PFSK-1 (cell line): ENCODE measurements around the gene EFCAB8.

ENCODE experiments used
- FOXP2 ChIP-seq: optimal IDR thresholded peaks from 2 replicates; pipeline ENCODE3; 2011; ENCODE audit warnings: borderline replicate concordance, control low read depth, inconsistent platforms; ENCODE audit not compliant: insufficient read depth; ENCODE audit errors: extremely low read length, extremely low read depth
- POLR2AphosphoS5 ChIP-seq: IDR thresholded peaks from 2 replicates; pipeline ENCODE4 v1.6.1; 2012; ENCODE audit warnings: low read depth, mild to moderate bottlenecking, control low read depth, low read length, moderate library complexity
- SIN3A ChIP-seq: IDR thresholded peaks from 2 replicates; pipeline ENCODE4 v1.6.1; 2012; ENCODE audit warnings: mild to moderate bottlenecking, low read length, moderate library complexity, borderline replicate concordance; ENCODE audit not compliant: insufficient read depth
- TAF1 ChIP-seq: IDR thresholded peaks from 2 replicates; pipeline ENCODE4 v1.6.1; 2012; ENCODE audit warnings: low read length, control low read depth, borderline replicate concordance; ENCODE audit not compliant: insufficient read depth
- TF ChIP-seq, protein P1 (sequence below), 2 experiments: IDR thresholded peaks; 2 replicates each; pipeline versions ENCODE4 v1.6.1 to v1.8.0; 2011 to 2012; ENCODE audit warnings: low read depth in 2 of 2, low read length in 2 of 2, control low read depth in 1 of 2, inconsistent platforms in 1 of 2, mild to moderate bottlenecking in 1 of 2, moderate library complexity in 1 of 2; ENCODE audit not compliant: insufficient read depth in 1 of 2

EFCAB8 gene

DNA sequence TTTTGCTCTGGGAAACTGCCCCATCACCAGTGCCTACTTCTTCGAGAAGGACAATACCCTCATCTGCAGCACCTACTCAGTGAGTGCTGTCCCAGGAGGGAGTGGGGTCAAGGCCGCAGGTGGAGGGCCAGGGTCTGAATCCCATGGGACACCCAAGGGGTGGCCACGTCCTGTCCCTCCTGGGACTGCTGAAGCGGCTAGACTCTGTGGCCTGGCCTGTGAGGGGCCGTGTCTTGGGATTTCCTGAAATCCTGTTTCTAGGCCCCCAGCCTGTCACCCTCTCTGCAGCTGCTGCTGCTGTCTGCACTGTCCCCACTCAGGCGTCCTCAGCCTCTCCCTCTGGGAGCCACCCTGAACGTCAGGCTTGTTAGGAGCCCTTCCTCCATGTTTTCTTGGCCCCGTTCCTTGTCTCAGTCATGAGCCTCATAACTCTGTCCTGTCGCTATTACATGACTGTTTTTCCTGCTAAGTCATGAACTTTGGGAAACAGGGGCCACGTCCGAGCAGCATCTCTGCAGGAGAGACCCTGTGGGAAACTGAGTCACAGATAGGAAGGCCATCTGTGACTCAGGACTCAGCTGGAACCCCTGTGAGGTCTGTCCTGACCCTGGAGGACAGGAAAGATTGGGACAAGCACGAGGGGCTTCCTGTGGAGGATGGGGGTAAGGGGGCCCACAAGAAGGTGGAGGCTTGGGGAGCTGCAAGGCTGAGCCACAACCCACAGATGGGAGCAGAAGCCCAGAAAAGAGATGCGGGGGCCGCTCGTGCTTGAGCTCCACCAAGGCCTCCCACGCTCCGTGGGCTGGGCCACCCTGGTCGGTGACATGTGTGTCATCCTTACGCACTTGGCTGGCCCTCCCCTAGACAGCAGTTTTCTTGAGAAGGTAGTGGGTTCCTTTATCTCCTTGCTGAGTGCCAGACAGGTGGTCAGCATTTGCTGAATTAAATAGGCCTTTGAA lies 49.9 kb downstream of the EFCAB8 start:
- TF ChIP-seq TAF1 (no peak), POLR2AphosphoS5 (no peak), FOXP2 (no peak)

DNA sequence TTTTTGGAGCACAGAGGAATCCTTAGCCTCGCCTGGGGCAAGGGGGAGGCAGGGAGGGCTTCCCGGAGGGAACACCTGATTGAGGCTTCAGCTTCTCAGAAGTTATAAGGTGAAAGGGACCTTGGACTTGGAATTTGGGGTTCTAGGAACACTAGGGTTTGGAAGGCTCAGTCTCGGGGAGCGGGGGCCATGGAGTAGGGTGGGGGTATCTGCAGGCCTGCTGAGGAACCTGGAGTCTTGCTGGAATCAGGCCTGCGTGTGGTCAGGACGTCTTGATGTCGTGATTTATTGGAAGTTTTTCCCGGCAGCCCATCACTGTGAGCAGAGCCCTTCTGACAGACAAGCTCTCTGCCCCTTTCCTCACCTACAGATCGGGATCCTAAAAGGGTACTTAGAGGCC lies 50.7 kb downstream of the EFCAB8 start:
- TF ChIP-seq SIN3A (no peak), FOXP2 (no peak), TAF1 (no peak), POLR2AphosphoS5 (no peak)
- TF ChIP-seq, protein P1, sequence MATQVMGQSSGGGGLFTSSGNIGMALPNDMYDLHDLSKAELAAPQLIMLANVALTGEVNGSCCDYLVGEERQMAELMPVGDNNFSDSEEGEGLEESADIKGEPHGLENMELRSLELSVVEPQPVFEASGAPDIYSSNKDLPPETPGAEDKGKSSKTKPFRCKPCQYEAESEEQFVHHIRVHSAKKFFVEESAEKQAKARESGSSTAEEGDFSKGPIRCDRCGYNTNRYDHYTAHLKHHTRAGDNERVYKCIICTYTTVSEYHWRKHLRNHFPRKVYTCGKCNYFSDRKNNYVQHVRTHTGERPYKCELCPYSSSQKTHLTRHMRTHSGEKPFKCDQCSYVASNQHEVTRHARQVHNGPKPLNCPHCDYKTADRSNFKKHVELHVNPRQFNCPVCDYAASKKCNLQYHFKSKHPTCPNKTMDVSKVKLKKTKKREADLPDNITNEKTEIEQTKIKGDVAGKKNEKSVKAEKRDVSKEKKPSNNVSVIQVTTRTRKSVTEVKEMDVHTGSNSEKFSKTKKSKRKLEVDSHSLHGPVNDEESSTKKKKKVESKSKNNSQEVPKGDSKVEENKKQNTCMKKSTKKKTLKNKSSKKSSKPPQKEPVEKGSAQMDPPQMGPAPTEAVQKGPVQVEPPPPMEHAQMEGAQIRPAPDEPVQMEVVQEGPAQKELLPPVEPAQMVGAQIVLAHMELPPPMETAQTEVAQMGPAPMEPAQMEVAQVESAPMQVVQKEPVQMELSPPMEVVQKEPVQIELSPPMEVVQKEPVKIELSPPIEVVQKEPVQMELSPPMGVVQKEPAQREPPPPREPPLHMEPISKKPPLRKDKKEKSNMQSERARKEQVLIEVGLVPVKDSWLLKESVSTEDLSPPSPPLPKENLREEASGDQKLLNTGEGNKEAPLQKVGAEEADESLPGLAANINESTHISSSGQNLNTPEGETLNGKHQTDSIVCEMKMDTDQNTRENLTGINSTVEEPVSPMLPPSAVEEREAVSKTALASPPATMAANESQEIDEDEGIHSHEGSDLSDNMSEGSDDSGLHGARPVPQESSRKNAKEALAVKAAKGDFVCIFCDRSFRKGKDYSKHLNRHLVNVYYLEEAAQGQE (IDR thresholded peaks at IDR 0.05; ENCODE audit: insufficient read depth in 1 of 2, low read depth in 2 of 2, low read length in 2 of 2): no peak

DNA sequence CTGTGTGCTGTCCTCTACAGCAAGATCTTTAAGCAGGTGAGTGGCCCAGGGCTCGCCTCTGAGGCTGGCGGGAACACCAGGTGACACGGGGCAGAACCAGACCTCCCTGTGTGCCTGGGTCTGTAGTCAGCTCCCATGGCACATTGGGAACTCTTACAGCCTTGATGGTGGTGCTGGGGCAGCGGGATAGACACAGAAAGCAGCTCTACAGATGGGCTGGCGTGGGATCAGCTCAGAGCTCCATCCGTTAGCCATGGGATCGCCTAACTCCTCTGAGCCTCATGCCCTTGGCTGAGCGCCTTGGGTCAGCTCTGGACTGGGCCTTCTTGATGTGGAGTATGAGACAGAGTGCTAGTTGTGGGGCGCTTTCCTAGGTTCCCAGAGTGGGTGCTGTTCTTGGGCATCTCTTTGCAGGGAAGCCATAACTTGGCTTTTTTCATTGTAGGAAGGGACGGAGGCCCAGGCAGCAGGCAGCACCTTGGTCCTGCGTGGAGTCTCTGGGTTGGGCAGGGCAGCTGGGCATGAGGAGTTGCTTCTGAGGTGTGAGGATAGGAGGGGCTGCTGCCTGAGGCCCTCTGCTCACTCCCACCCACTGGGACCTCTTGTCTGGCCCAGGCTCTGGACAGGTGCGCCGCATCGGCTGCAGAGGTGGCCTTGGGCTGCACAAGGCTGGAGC lies 51.3 kb downstream of the EFCAB8 start:
- TF ChIP-seq, protein P1 (IDR thresholded peaks at IDR 0.05; ENCODE audit: insufficient read depth in 1 of 2, low read depth in 2 of 2, low read length in 2 of 2): no peak
- TF ChIP-seq SIN3A: no peak
- TF ChIP-seq FOXP2: no peak
- no peak for TF ChIP-seq TAF1
- TF ChIP-seq POLR2AphosphoS5: no peak

DNA sequence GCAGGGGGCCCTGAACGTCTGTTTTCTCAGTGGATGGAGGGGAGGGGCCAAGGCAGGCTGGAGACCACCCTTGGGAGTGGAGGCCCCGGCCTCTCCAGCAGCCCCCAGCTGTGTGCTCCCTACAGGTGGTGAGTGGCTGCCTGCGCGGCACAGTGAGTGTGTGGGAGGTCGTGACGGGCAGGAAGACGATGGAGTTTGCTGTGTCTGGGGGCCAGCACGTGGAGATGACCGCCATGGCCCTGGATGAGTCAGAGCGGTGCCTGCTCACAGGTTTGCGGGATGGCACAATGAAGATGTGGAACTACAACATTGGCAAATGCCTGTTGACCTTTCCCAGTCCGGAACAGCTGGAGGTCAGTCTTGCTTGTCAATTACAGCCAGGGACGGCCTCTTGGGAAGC lies 52.6 kb downstream of the EFCAB8 start:
- TF ChIP-seq FOXP2 (no peak), SIN3A (no peak), POLR2AphosphoS5 (no peak), TAF1 (no peak)
- TF ChIP-seq, protein P1 (IDR thresholded peaks at IDR 0.05; ENCODE audit: insufficient read depth in 1 of 2, low read depth in 2 of 2, low read length in 2 of 2): no peak

DNA sequence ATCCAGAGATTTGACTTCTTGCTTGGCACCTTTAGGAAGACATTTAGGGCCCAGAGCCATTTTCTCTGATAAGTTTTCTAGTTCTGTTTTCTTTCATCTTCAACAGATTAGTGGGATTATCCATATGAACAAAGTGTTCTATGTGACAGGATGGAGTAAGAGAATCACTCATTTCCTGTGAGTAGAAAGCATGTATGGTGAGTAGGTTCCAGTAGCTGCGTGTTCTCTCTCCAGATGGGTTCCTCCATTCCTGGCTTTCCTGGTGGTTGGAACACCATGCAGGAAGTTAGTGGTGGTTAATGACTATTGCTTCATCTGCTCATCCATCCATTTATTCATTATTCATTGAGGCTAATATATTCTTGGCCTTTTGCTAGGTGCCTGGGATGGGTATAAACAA lies 54.0 kb downstream of the EFCAB8 start:
- TF ChIP-seq POLR2AphosphoS5: no peak
- TF ChIP-seq FOXP2: no peak
- no peak for TF ChIP-seq TAF1
- TF ChIP-seq, protein P1 (IDR thresholded peaks at IDR 0.05; ENCODE audit: insufficient read depth in 1 of 2, low read depth in 2 of 2, low read length in 2 of 2): no peak
- no peak for TF ChIP-seq SIN3A
